ENCODE data around the gene FREY1. TPM values are rescaled to one million over a fixed set of nuclear protein-coding genes. Genes with fewer than 3 reads are reported as not detected.
"Not testable (repeated sequence)": the region's sequence is repeated elsewhere in the genome, so short reads cannot be mapped to it uniquely, and the experiment has no call there.

The FREY1 gene
- total RNA-seq, 2 donors from 2014 or later = 0.55 to 0.82 TPM

- Histone ChIP-seq H3K27ac (no peak overlapping the region), H3K36me3 (peaks cover 58% of the 10 kb centered on the region), H3K4me3 (no peak overlapping the region), H3K4me1 (no peaks in the 10 kb centered on the region), H3K9me3 (no peaks in the 10 kb centered on the region), H3K27me3 (no peaks in the 10 kb centered on the region)
- no peak for DNase-seq (ENCODE audit: low spot score)
- no peak for TF ChIP-seq CTCF (IDR thresholded peaks at IDR 0.05)
These were observed 3.6 kb upstream of the FREY1 start for GRCh38 chr11:45910623-45911022.

- no peak overlapping the region for H3K27ac ChIP-seq
- H3K9me3 ChIP-seq = no peaks in the 10 kb centered on the region
- peaks cover 51% of the 10 kb centered on the region for H3K36me3 ChIP-seq
- DNase-seq (ENCODE audit: low spot score) = no peak
- H3K4me3 ChIP-seq = no peak overlapping the region
- TF ChIP-seq CTCF (IDR thresholded peaks at IDR 0.05) = no peak
- H3K27me3 ChIP-seq = no peaks in the 10 kb centered on the region
- no peaks in the 10 kb centered on the region for H3K4me1 ChIP-seq
These were observed 2.8 kb upstream of the FREY1 start for GRCh38 chr11:45909594-45910475.

- no peaks in the 10 kb centered on the region for H3K27me3 ChIP-seq
- no peaks in the 10 kb centered on the region for H3K4me1 ChIP-seq
- H3K9me3 ChIP-seq = no peaks in the 10 kb centered on the region
- DNase-seq (ENCODE audit: low spot score) = peak; percentile 63
- no peak for TF ChIP-seq CTCF (IDR thresholded peaks at IDR 0.05)
- peaks cover 32% of the 10 kb centered on the region for H3K36me3 ChIP-seq
- H3K27ac ChIP-seq = no peak overlapping the region
- H3K4me3 ChIP-seq = no peak overlapping the region
These were observed 870 bp upstream of the FREY1 start for GRCh38 chr11:45907911-45908370.

GRCh38 chr11:45906096-45906682 is 882 bp downstream of the FREY1 start:
- H3K4me3 ChIP-seq = no peak overlapping the region
- no peak for TF ChIP-seq CTCF (IDR thresholded peaks at IDR 0.05)
- no peaks in the 10 kb centered on the region for H3K27me3 ChIP-seq
- no peak overlapping the region for H3K27ac ChIP-seq
- H3K9me3 ChIP-seq = no peaks in the 10 kb centered on the region
- peaks cover 17% of the 10 kb centered on the region for H3K36me3 ChIP-seq
- no peak for DNase-seq (ENCODE audit: low spot score)
- peaks cover 0 to 3% of the 10 kb centered on the region in 2 donors for H3K4me1 ChIP-seq

GRCh38 chr11:45905576-45905975 is 1.5 kb downstream of the FREY1 start:
- H3K27me3 ChIP-seq; H3K9me3 ChIP-seq; H3K4me1 ChIP-seq; H3K27ac ChIP-seq; DNase-seq (ENCODE audit: low spot score); H3K4me3 ChIP-seq: not testable (repeated sequence)
- H3K36me3 ChIP-seq = peaks cover 11% of the 10 kb centered on the region

- Histone ChIP-seq H3K27me3 (no peaks in the 10 kb centered on the region), H3K27ac (no peak overlapping the region), H3K4me3 (no peak overlapping the region), H3K4me1 (peaks cover 0 to 13% of the 10 kb centered on the region in 2 donors), H3K9me3 (no peaks in the 10 kb centered on the region), H3K36me3 (peaks cover 6% of the 10 kb centered on the region)
- no peak for DNase-seq (ENCODE audit: low spot score)
- no peak for TF ChIP-seq CTCF (IDR thresholded peaks at IDR 0.05)
These were observed 2.0 kb downstream of the FREY1 start for GRCh38 chr11:45905095-45905494.
